ENCODE measurements around the gene CRISPLD2.

- TF ChIP-seq CTCF (IDR thresholded peaks at IDR 0.05) (no peak), POLR2A (IDR thresholded peaks at IDR 0.05) (no peak)
Measured at GRCh38 chr16:84947996-84948850, 128.4 kb downstream of the CRISPLD2 start.

Measured in Peyer's patch (tissue), 4 donors.